OCI-LY1 (cell line): ENCODE measurements around the gene UNC13C.

Experiments
- CTCF ChIP-seq: fragments of 200-600 bp; sonication (generic), shearing (Covaris generic); IDR thresholded peaks from 2 replicates; pipeline ENCODE4 v1.5.1; 2017; ENCODE audit warnings: mild to moderate bottlenecking, antibody characterized with exemption, low read length, moderate library complexity, mixed read lengths
- EZH2 ChIP-seq: fragments of 200-600 bp; sonication (generic), shearing (Covaris generic); IDR thresholded peaks from 2 replicates; pipeline ENCODE4 v1.8.0; 2017; ENCODE audit warnings: borderline replicate concordance, mixed run types, mild to moderate bottlenecking, antibody characterized with exemption, low read length, moderate library complexity, mixed read lengths

GRCh38 chr15:54521206-54521605 is 543.0 kb downstream of the UNC13C start:
- TF ChIP-seq EZH2 (no peak), CTCF (no peak)
